NT2/D1 (cell line): ENCODE data around the gene CYYR1.
"Not testable (repeated sequence)": the region's sequence is repeated elsewhere in the genome, so short reads cannot be mapped to it uniquely, and the experiment has no call there.

Experiments
- YY1 ChIP-seq: IDR thresholded peaks from 2 replicates; pipeline ENCODE4 v1.6.1; 2011; ENCODE audit not compliant: insufficient read length, insufficient read depth
- ZNF274 ChIP-seq: IDR thresholded peaks from 2 replicates; pipeline ENCODE4 v1.6.1; 2011; ENCODE audit warnings: mild to moderate bottlenecking, low read depth, low read length

DNA sequence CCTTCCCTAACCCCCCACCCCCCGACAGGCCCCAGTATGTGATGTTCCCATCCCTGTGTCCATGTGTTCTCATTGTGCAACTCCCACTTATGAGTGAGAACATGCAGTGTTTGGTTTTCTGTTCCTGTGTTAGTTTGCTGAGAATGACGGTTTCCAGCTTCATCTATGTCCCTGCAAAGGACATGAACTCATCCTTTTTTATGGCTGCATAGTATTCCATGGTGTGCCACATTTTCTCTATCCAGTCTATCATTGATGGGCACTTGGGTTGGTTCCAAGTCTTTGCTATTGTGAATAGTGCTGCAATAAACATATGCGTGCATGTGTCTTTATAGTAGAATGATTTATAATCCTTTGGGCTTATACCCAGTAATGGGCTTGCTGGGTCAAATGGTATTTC, 114.2 kb downstream of the CYYR1 start:
- not testable (repeated sequence) for TF ChIP-seq ZNF274, YY1
